Large intestine (tissue), 3 donors: ENCODE data around the gene C1orf74. TPM values are rescaled to one million over a fixed set of nuclear protein-coding genes. Genes with fewer than 3 reads are reported as not detected.
A peak's percentile ranks its signal among the peaks of the same experiment; 100 is the strongest.

ENCODE experiments used
- DNase-seq, 2 donors: peaks; one replicate each; pipeline versions ENCODE4 v3.0.0 to v3.0.0-alpha.2; 2013
- H3K27ac ChIP-seq: one replicate; pipeline ENCODE4 v1.5.1; 2013; ENCODE audit warnings: low read length
- H3K27me3 ChIP-seq: 2 replicates; pipeline ENCODE4 v1.6.1; 2013; ENCODE audit warnings: low read length; ENCODE audit not compliant: control insufficient read depth, insufficient read depth
- H3K36me3 ChIP-seq: 2 replicates; pipeline ENCODE4 v1.6.1; 2013; ENCODE audit warnings: low read length; ENCODE audit not compliant: control insufficient read depth, insufficient read depth
- H3K4me1 ChIP-seq: one replicate; pipeline ENCODE4 v1.6.1; 2013; ENCODE audit warnings: low read length; ENCODE audit not compliant: control insufficient read depth, insufficient read depth
- H3K4me3 ChIP-seq: one replicate; pipeline ENCODE4 v1.5.1; 2013; ENCODE audit warnings: low read length
- H3K9me3 ChIP-seq: one replicate; pipeline ENCODE4 v1.6.1; 2013; ENCODE audit warnings: mild to moderate bottlenecking, low read depth, low read length, moderate library complexity; ENCODE audit not compliant: control insufficient read depth
- WGBS: methylation state at CpG from one replicate; pipeline ENCODE4 v1.1.5; 2013; ENCODE audit warnings: low lambda C conversion rate; ENCODE audit not compliant: insufficient coverage; 5-methylcytosine and 5-hydroxymethylcytosine counted together
- polyA plus RNA-seq: library from polyadenylated mRNA; unstranded; fragments of 120-200 nt; gene quantifications from one replicate; pipeline ENCODE4 v1.2.1, GENCODE V29; 2013

C1orf74 gene
- polyA plus RNA-seq, 1 donor = 4.7 TPM

- H3K27me3 ChIP-seq = no peaks in the 10 kb centered on the region
- no peaks in the 10 kb centered on the region for H3K36me3 ChIP-seq
- H3K27ac ChIP-seq = peak overlapping the region; percentile 64
Observed at GRCh38 chr1:209747580-209748262, 36.6 kb downstream of the C1orf74 start.

GRCh38 chr1:209746451-209747165 is 37.8 kb downstream of the C1orf74 start:
- H3K4me3 ChIP-seq = no peak overlapping the region
- H3K27ac ChIP-seq = peak overlapping the region; percentile 64
- no peaks in the 10 kb centered on the region for H3K36me3 ChIP-seq
- H3K4me1 ChIP-seq = peaks cover 30% of the 10 kb centered on the region
- no peaks in the 10 kb centered on the region for H3K27me3 ChIP-seq
- WGBS = 0% methylated on average over 1 of the region's 4 CpGs
- no peaks in the 10 kb centered on the region for H3K9me3 ChIP-seq
- DNase-seq = peak; percentile 69 to 87

More at GRCh38 chr1:209747580-209748262, 36.6 kb downstream of the C1orf74 start:
- no CpG with 5 or more reads among the region's 37 CpGs for WGBS
- Histone ChIP-seq H3K9me3 (no peaks in the 10 kb centered on the region), H3K4me3 (peak overlapping the region; percentile 7), H3K4me1 (peaks cover 22% of the 10 kb centered on the region)
- peak; percentile 97 to 98 for DNase-seq

- DNase-seq = no peak
- WGBS = no CpG with 5 or more reads among the region's 2 CpGs
Observed at GRCh38 chr1:209743145-209743482, 41.2 kb downstream of the C1orf74 start.

GRCh38 chr1:209742409-209743144 is 41.8 kb downstream of the C1orf74 start:
- H3K27ac ChIP-seq = peak overlapping the region; percentile 49
- 67% methylated on average over 2 of the region's 8 CpGs for WGBS

More at GRCh38 chr1:209743145-209743482, 41.2 kb downstream of the C1orf74 start:
- Histone ChIP-seq H3K36me3 (no peaks in the 10 kb centered on the region), H3K4me3 (no peak overlapping the region), H3K27me3 (no peaks in the 10 kb centered on the region), H3K9me3 (no peaks in the 10 kb centered on the region), H3K4me1 (peaks cover 36% of the 10 kb centered on the region), H3K27ac (no peak overlapping the region)

GRCh38 chr1:209741889-209742288 is 42.5 kb downstream of the C1orf74 start:
- no peak overlapping the region for H3K4me3 ChIP-seq
- no peaks in the 10 kb centered on the region for H3K27me3 ChIP-seq

More at GRCh38 chr1:209742409-209743144, 41.8 kb downstream of the C1orf74 start:
- Histone ChIP-seq H3K4me1 (peaks cover 33% of the 10 kb centered on the region), H3K27me3 (no peaks in the 10 kb centered on the region), H3K9me3 (no peaks in the 10 kb centered on the region), H3K36me3 (no peaks in the 10 kb centered on the region), H3K4me3 (no peak overlapping the region)
- peak in 1 of 2 donors; percentile 47 for DNase-seq

GRCh38 chr1:209741193-209741592 is 43.2 kb downstream of the C1orf74 start:
- peaks cover 26% of the 10 kb centered on the region for H3K4me1 ChIP-seq
- peak overlapping the region; percentile 49 for H3K27ac ChIP-seq
- no peaks in the 10 kb centered on the region for H3K9me3 ChIP-seq
- no CpG with 5 or more reads among the region's 3 CpGs for WGBS
- H3K36me3 ChIP-seq = no peaks in the 10 kb centered on the region
- no peak overlapping the region for H3K4me3 ChIP-seq
- peak; percentile 40 to 73 for DNase-seq
- H3K27me3 ChIP-seq = no peaks in the 10 kb centered on the region

More at GRCh38 chr1:209741889-209742288, 42.5 kb downstream of the C1orf74 start:
- WGBS = no CpG with 5 or more reads among the region's 2 CpGs
- H3K4me1 ChIP-seq = peaks cover 26% of the 10 kb centered on the region
- H3K9me3 ChIP-seq = no peaks in the 10 kb centered on the region
- DNase-seq = peak in 1 of 2 donors; percentile 42
- H3K27ac ChIP-seq = peak overlapping the region; percentile 49
- no peaks in the 10 kb centered on the region for H3K36me3 ChIP-seq

- Histone ChIP-seq H3K27ac (no peak overlapping the region), H3K4me3 (no peak overlapping the region), H3K27me3 (no peaks in the 10 kb centered on the region), H3K9me3 (no peaks in the 10 kb centered on the region), H3K36me3 (no peaks in the 10 kb centered on the region), H3K4me1 (peaks cover 25% of the 10 kb centered on the region)
- WGBS = no CpG with 5 or more reads among the region's 1 CpG
- DNase-seq = no peak
Observed at GRCh38 chr1:209738270-209738669, 46.1 kb downstream of the C1orf74 start.

- Histone ChIP-seq H3K27ac (no peak overlapping the region), H3K4me3 (no peak overlapping the region), H3K4me1 (peaks cover 15% of the 10 kb centered on the region), H3K27me3 (no peaks in the 10 kb centered on the region), H3K9me3 (no peaks in the 10 kb centered on the region), H3K36me3 (no peaks in the 10 kb centered on the region)
- no peak for DNase-seq
- 100% methylated on average over 1 of the region's 5 CpGs for WGBS
Observed at GRCh38 chr1:209737118-209737505, 47.2 kb downstream of the C1orf74 start.

GRCh38 chr1:209736490-209737117 is 47.8 kb downstream of the C1orf74 start:
- Histone ChIP-seq H3K4me1 (peaks cover 10% of the 10 kb centered on the region), H3K9me3 (no peaks in the 10 kb centered on the region), H3K36me3 (no peaks in the 10 kb centered on the region), H3K4me3 (no peak overlapping the region), H3K27me3 (no peaks in the 10 kb centered on the region), H3K27ac (no peak overlapping the region)
- DNase-seq = no peak
- 100% methylated on average over 1 of the region's 3 CpGs for WGBS
